Breast epithelium (tissue), 4 donors: ENCODE data around the gene ADAMTS19. TPM values are rescaled to one million over a fixed set of nuclear protein-coding genes. Genes with fewer than 3 reads are reported as not detected.

Experiments
- DNase-seq, 2 donors: peaks; one replicate each; pipeline ENCODE4 v3.0.0-alpha.2; 2019; ENCODE audit warnings: low spot score in 2 of 2
- H3K27ac ChIP-seq, 2 donors: fragments of 200-600 bp; sonication (generic) in 1 of 2; one replicate each; pipeline ENCODE4 v1.5.1; 2016 to 2019; ENCODE audit warnings: mild to moderate bottlenecking in 1 of 2
- H3K27me3 ChIP-seq, 2 donors: fragments of 200-600 bp; sonication (generic) in 1 of 2; one replicate each; pipeline versions ENCODE4 v1.5.1 to v1.6.0; 2017 to 2019; ENCODE audit warnings: control low read depth in 1 of 2, mild to moderate bottlenecking in 1 of 2
- H3K36me3 ChIP-seq: fragments of 200-600 bp; one replicate; pipeline ENCODE4 v1.5.1; 2019
- H3K4me1 ChIP-seq, 2 donors: fragments of 200-600 bp; sonication (generic); one replicate each; pipeline ENCODE4 v1.5.1; 2016 to 2019; ENCODE audit warnings: control low read depth in 1 of 2
- H3K4me3 ChIP-seq, 3 donors: fragments of 200-600 bp; sonication (generic); 1 replicate in 2 of 3; 2 replicates in 1 of 3; pipeline ENCODE4 v1.5.1; 2016 to 2019; ENCODE audit warnings: mild to moderate bottlenecking in 3 of 3, moderate library complexity in 2 of 3
- H3K9me3 ChIP-seq, 2 donors: fragments of 200-600 bp; sonication (generic) in 1 of 2; one replicate each; pipeline ENCODE4 v1.5.1; 2016 to 2019; ENCODE audit warnings: control low read depth in 1 of 2
- POLR2A ChIP-seq: fragments of 450-650 bp; IDR thresholded peaks from one replicate; pipeline ENCODE4 v1.6.1; 2016; ENCODE audit warnings: antibody characterized with exemption, mild to moderate bottlenecking, moderate library complexity
- POLR2AphosphoS5 ChIP-seq, 3 donors: sonication (generic); formaldehyde crosslinking; IDR thresholded peaks; one replicate each; pipeline ENCODE4 v1.6.1; 2017; ENCODE audit warnings: antibody characterized with exemption in 3 of 3
- intact Hi-C: fragments of 100-400 bp; cut with DNase I; formaldehyde crosslinking; loops from one replicate; pipeline ENCODE4 v1.15.1; 2023; ENCODE audit warnings: low total_unique reads
- total RNA-seq, 3 donors: library from RNA; depleted of rRNA; stranded (reverse); fragments of >200 nt; gene quantifications; one replicate each; pipeline ENCODE4 v1.1.0, GENCODE V29; 2016
- TF ChIP-seq, protein P1 (sequence below), 3 donors: fragments of 450-650 bp; IDR thresholded peaks; one replicate each; pipeline ENCODE4 v1.5.1; 2016 to 2017; ENCODE audit warnings: antibody characterized with exemption in 3 of 3, mild to moderate bottlenecking in 3 of 3, moderate library complexity in 3 of 3

ADAMTS19 gene
- total RNA-seq, 3 donors from 2014 or later = 0.29 to 0.98 TPM; not detected in 1

DNA sequence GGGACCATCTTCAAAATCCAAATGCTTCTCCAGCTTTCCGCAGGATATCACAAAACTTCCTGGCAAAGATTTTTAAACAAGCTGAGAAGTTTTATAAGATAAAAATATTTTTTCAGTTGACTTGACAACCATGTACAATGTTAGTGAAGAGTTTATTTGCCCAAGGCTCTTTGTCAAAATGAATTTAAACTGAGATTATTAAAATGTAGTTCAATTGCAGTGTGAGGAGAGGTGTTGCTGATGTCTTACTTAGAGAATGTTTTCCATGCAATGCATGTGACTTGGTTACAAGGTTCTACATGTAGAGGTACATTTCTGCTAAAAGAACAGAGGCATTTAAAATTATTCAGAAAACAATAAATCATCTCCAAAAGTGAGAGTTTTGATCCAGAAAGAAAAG, 156.4 kb downstream of the ADAMTS19 start:
- TF ChIP-seq, protein P1, sequence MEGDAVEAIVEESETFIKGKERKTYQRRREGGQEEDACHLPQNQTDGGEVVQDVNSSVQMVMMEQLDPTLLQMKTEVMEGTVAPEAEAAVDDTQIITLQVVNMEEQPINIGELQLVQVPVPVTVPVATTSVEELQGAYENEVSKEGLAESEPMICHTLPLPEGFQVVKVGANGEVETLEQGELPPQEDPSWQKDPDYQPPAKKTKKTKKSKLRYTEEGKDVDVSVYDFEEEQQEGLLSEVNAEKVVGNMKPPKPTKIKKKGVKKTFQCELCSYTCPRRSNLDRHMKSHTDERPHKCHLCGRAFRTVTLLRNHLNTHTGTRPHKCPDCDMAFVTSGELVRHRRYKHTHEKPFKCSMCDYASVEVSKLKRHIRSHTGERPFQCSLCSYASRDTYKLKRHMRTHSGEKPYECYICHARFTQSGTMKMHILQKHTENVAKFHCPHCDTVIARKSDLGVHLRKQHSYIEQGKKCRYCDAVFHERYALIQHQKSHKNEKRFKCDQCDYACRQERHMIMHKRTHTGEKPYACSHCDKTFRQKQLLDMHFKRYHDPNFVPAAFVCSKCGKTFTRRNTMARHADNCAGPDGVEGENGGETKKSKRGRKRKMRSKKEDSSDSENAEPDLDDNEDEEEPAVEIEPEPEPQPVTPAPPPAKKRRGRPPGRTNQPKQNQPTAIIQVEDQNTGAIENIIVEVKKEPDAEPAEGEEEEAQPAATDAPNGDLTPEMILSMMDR (IDR thresholded peaks at IDR 0.05) = no peak
- no peak for TF ChIP-seq POLR2AphosphoS5 (IDR thresholded peaks at IDR 0.05)
- no peak for TF ChIP-seq POLR2A
- no peaks in the 10 kb centered on the region for H3K4me1 ChIP-seq
- DNase-seq = no peak
- no peaks in the 10 kb centered on the region for H3K9me3 ChIP-seq
- no peak overlapping the region for H3K4me3 ChIP-seq
- peak overlapping the region in 1 of 2 donors; percentile 52 for H3K27ac ChIP-seq
- intact Hi-C loops = no loop called here
- no peaks in the 10 kb centered on the region for H3K27me3 ChIP-seq
- no peaks in the 10 kb centered on the region for H3K36me3 ChIP-seq

DNA sequence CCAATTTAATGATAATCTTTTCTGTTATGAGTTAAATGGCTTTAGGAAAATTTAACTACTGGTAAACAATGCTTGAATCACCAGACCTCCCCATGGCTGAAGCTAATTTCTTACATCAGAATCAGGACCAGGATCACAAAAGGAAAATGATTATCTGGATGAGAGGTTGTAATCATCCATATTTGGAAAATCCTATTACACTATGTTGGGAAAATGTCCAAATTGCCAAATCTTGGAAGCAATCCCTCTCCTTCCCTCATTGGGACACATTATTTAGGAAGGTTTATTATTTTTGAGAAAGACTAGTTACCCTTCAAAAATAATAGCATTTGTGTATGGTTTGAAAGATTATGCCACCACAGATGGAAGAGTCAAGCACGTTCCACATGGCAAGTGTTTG, 157.1 kb downstream of the ADAMTS19 start:
- H3K4me1 ChIP-seq = no peaks in the 10 kb centered on the region
- no peaks in the 10 kb centered on the region for H3K36me3 ChIP-seq
- peak overlapping the region in 1 of 2 donors; percentile 52 for H3K27ac ChIP-seq
- TF ChIP-seq, protein P1 (IDR thresholded peaks at IDR 0.05) = no peak
- TF ChIP-seq POLR2AphosphoS5 (IDR thresholded peaks at IDR 0.05) = no peak
- no peaks in the 10 kb centered on the region for H3K9me3 ChIP-seq
- DNase-seq = no peak
- no peaks in the 10 kb centered on the region for H3K27me3 ChIP-seq
- intact Hi-C loops = no loop called here
- no peak overlapping the region for H3K4me3 ChIP-seq

DNA sequence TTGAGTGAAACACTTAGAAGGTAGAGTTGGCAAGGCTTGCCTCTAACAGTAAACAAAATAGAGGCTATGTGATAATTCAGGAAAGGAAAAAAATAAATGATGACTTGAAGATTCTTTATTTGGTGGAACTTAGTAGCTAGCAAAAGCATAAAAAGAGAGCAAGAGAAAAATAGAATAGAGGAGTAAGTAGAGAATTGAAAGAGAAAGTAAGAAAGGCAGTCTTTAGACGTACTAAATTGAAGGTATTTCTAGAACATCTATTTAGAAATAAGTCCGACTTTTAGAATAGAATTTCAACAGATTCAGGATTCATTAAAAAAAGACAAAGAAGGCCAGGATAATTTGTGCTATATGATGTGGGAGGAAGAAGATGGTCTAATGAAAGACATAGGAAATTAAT, 159.7 kb downstream of the ADAMTS19 start:
- no peaks in the 10 kb centered on the region for H3K36me3 ChIP-seq
- no peak overlapping the region for H3K27ac ChIP-seq
- no peaks in the 10 kb centered on the region for H3K4me1 ChIP-seq
- TF ChIP-seq, protein P1 (IDR thresholded peaks at IDR 0.05) = no peak
- TF ChIP-seq POLR2AphosphoS5 (IDR thresholded peaks at IDR 0.05) = no peak
- no peak for TF ChIP-seq POLR2A
- no peak for DNase-seq
- no peaks in the 10 kb centered on the region for H3K27me3 ChIP-seq
- H3K4me3 ChIP-seq = no peak overlapping the region
- no peaks in the 10 kb centered on the region for H3K9me3 ChIP-seq
- intact Hi-C loops = no loop called here

DNA sequence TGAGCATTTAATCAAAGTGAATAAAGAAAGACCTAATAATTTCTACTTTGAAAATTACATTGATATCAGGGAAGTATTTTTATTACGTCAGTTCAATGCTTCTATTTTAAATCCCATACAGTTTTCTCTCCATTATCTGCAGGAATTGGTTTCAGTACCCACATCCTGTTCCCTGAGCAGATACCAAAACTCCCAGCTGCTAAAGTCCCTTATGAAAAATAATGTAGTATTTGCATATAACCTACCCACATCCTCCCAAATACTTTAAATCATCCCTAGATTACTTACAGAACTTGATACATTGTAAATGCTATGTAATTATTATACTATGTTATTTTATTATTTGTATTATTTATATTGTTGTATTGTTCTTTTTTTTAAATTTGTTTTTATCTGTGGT, 162.4 kb downstream of the ADAMTS19 start:
- Histone ChIP-seq H3K27me3 (no peaks in the 10 kb centered on the region), H3K4me3 (no peak overlapping the region), H3K36me3 (no peaks in the 10 kb centered on the region), H3K9me3 (no peaks in the 10 kb centered on the region), H3K4me1 (no peaks in the 10 kb centered on the region), H3K27ac (no peak overlapping the region)
- no peak for DNase-seq
- intact Hi-C loops = no loop called here
- TF ChIP-seq POLR2AphosphoS5 (IDR thresholded peaks at IDR 0.05) = no peak
- TF ChIP-seq, protein P1 (IDR thresholded peaks at IDR 0.05) = no peak

DNA sequence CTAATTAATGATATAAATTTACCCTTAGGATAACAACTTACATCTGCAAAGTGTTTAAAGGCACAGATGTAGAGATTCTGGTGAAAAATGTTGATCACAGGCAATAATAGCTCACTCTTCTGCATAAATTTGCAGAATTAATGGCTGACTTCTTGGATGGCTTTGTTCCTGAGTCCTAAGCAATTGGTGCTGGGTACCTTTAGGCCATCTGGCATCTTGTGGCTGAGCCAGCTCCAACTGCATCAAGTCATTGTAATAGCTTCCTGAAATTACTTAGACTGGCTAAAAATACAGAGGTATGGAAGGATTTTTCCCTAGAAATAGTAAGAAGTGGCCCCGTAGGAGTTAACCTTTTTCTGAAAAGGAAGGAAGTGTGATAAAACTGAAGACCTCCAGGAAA, 169.5 kb downstream of the ADAMTS19 start:
- intact Hi-C loops = no loop called here
- Histone ChIP-seq H3K36me3 (no peaks in the 10 kb centered on the region), H3K27me3 (no peaks in the 10 kb centered on the region), H3K4me3 (no peak overlapping the region), H3K9me3 (peaks cover 0 to 17% of the 10 kb centered on the region in 2 donors), H3K4me1 (no peaks in the 10 kb centered on the region), H3K27ac (no peak overlapping the region)
- no peak for DNase-seq
- TF ChIP-seq, protein P1 (IDR thresholded peaks at IDR 0.05) = no peak
- TF ChIP-seq POLR2AphosphoS5 (IDR thresholded peaks at IDR 0.05) = no peak
- TF ChIP-seq POLR2A = no peak
